WERI-Rb-1 (cell line): ENCODE measurements around the gene ANKRD39.

Source experiments
- DNase-seq: peaks from one replicate; pipeline ENCODE4 v3.0.0-alpha.2; 2020
- H3K27ac ChIP-seq: fragments of 250-450 bp; sonication (Bioruptor Pico); 2 replicates; pipeline ENCODE4 v1.5.1; 2020; ENCODE audit warnings: mild to moderate bottlenecking, moderate library complexity
- H3K27me3 ChIP-seq: fragments of 250-450 bp; sonication (Bioruptor Pico); 2 replicates; pipeline ENCODE4 v1.5.1; 2021; ENCODE audit warnings: mild to moderate bottlenecking, low read depth, moderate library complexity; ENCODE audit not compliant: insufficient read depth, severe bottlenecking
- H3K36me3 ChIP-seq: fragments of 250-450 bp; sonication (Bioruptor Pico); 2 replicates; pipeline ENCODE4 v1.5.1; 2020; ENCODE audit warnings: mild to moderate bottlenecking, moderate library complexity
- H3K4me3 ChIP-seq: 2 replicates; pipeline ENCODE4 v1.5.1; 2011; ENCODE audit warnings: low read depth, mild to moderate bottlenecking, control low read depth, low read length
- H3K9me3 ChIP-seq: fragments of 250-450 bp; sonication (Bioruptor Pico); 2 replicates; pipeline ENCODE4 v1.5.1; 2021; ENCODE audit warnings: mild to moderate bottlenecking, moderate library complexity; ENCODE audit not compliant: severe bottlenecking
- CTCF ChIP-seq: IDR thresholded peaks from 2 replicates; pipeline ENCODE4 v1.5.1; 2011; ENCODE audit warnings: low read depth, mild to moderate bottlenecking, control low read depth, inconsistent platforms, low read length

Gene ANKRD39

GRCh38 chr2:96843538-96844268 lies 14.1 kb downstream of the ANKRD39 start, which contains the start of gene ANKRD23:
ANKRD23 (minus strand) TSS chr2:96844021; CDS start chr2:96843992, 29 bp downstream.
- Histone ChIP-seq H3K27ac (no peak within 1 kb of the TSS), H3K4me3 (no peak within 1 kb of the TSS), H3K27me3 (no peaks in the 10 kb centered on the region), H3K36me3 (peaks cover 22% of the 10 kb centered on the region), H3K9me3 (no peaks in the 10 kb centered on the region)
- no peak for TF ChIP-seq CTCF
- DNase-seq: no peak

- Histone ChIP-seq H3K36me3 (peaks cover 20% of the 10 kb centered on the region), H3K27me3 (no peaks in the 10 kb centered on the region), H3K9me3 (no peaks in the 10 kb centered on the region), H3K27ac (no peak overlapping the region), H3K4me3 (no peak overlapping the region)
- TF ChIP-seq CTCF: no peak
- DNase-seq: no peak
These were observed 15.2 kb downstream of the ANKRD39 start for GRCh38 chr2:96842600-96842999.

GRCh38 chr2:96841701-96842495 lies 15.9 kb downstream of the ANKRD39 start:
- peak overlapping the region; percentile 8; the same call in 1 of the 2 replicates for H3K27ac ChIP-seq
- TF ChIP-seq CTCF: no peak
- no peak overlapping the region for H3K4me3 ChIP-seq

GRCh38 chr2:96839875-96840850 lies 17.7 kb downstream of the ANKRD39 start:
- H3K9me3 ChIP-seq: no peaks in the 10 kb centered on the region
- no peak for TF ChIP-seq CTCF
- no peak overlapping the region for H3K4me3 ChIP-seq
- no peak overlapping the region for H3K27ac ChIP-seq
- no peak for DNase-seq
- no peaks in the 10 kb centered on the region for H3K27me3 ChIP-seq
- H3K36me3 ChIP-seq: peaks cover 26% of the 10 kb centered on the region

More at GRCh38 chr2:96841701-96842495, 15.9 kb downstream of the ANKRD39 start:
- H3K36me3 ChIP-seq: peaks cover 24% of the 10 kb centered on the region
- no peaks in the 10 kb centered on the region for H3K27me3 ChIP-seq
- no peaks in the 10 kb centered on the region for H3K9me3 ChIP-seq
- DNase-seq: peak; percentile 48

- H3K27ac ChIP-seq: no peak overlapping the region
- DNase-seq: no peak
- no peaks in the 10 kb centered on the region for H3K9me3 ChIP-seq
- peaks cover 34% of the 10 kb centered on the region for H3K36me3 ChIP-seq
- no peaks in the 10 kb centered on the region for H3K27me3 ChIP-seq
- no peak overlapping the region for H3K4me3 ChIP-seq
- TF ChIP-seq CTCF: no peak
These were observed 18.4 kb downstream of the ANKRD39 start for GRCh38 chr2:96839293-96839874.
